Neural crest cell (in vitro differentiated cells): ENCODE data around the gene EFCAB9. TPM values are rescaled to one million over a fixed set of nuclear protein-coding genes. Genes with fewer than 3 reads are reported as not detected.

Experiments
- DNase-seq: peaks from one replicate; pipeline ENCODE4 v3.0.0; 2021; ENCODE audit warnings: low read depth, mixed read lengths, low spot score
- H3K27ac Mint-ChIP-seq: one replicate; pipeline ENCODE4 v1.8.0; 2021; ENCODE audit warnings: mild to moderate bottlenecking, mixed read lengths; ENCODE audit not compliant: unreplicated experiment
- H3K27me3 Mint-ChIP-seq: 2 replicates; pipeline ENCODE4 v1.8.0; 2021; ENCODE audit warnings: low read depth, mild to moderate bottlenecking, mixed read lengths
- H3K36me3 Mint-ChIP-seq: 2 replicates; pipeline ENCODE4 v1.8.0; 2021; ENCODE audit warnings: low read depth, mild to moderate bottlenecking, mixed read lengths
- H3K4me1 Mint-ChIP-seq: 2 replicates; pipeline ENCODE4 v1.8.0; 2021; ENCODE audit warnings: mixed read lengths
- H3K4me3 Mint-ChIP-seq: one replicate; pipeline ENCODE4 v1.8.0; 2021; ENCODE audit warnings: mild to moderate bottlenecking, mixed read lengths
- H3K9me3 Mint-ChIP-seq: 2 replicates; pipeline ENCODE4 v1.8.0; 2021; ENCODE audit warnings: mixed read lengths
- CTCF ChIP-seq: fragments of 200-600 bp; sonication (generic); conservative IDR thresholded peaks from 2 replicates; pipeline ENCODE4 v1.5.0; 2021; ENCODE audit warnings: antibody characterized with exemption, mild to moderate bottlenecking
- total RNA-seq: library from RNA; stranded (reverse); gene quantifications from 2 replicates; pipeline ENCODE4 v1.2.1, GENCODE V29; 2021

EFCAB9 gene
- total RNA-seq, 1 donor from 2014 or later, result 0.37 TPM

GRCh38 chr5:172223901-172224873 is 30.2 kb downstream of the EFCAB9 start:
- Mint-ChIP-seq H3K4me3 (no peak overlapping the region), H3K4me1 (peaks cover 16% of the 10 kb centered on the region), H3K27ac (no peak overlapping the region), H3K9me3 (peaks cover 5% of the 10 kb centered on the region), H3K27me3 (no peaks in the 10 kb centered on the region), H3K36me3 (peaks cover 46% of the 10 kb centered on the region)
- no peak for DNase-seq
- TF ChIP-seq CTCF, result no peak

GRCh38 chr5:172224996-172225395 is 31.0 kb downstream of the EFCAB9 start:
- no peak for TF ChIP-seq CTCF
- no peak overlapping the region for H3K4me3 Mint-ChIP-seq
- no peaks in the 10 kb centered on the region for H3K27me3 Mint-ChIP-seq
- H3K4me1 Mint-ChIP-seq, result peaks cover 16% of the 10 kb centered on the region
- peaks cover 2% of the 10 kb centered on the region for H3K9me3 Mint-ChIP-seq
- peaks cover 39% of the 10 kb centered on the region for H3K36me3 Mint-ChIP-seq
- H3K27ac Mint-ChIP-seq, result no peak overlapping the region
- no peak for DNase-seq

GRCh38 chr5:172229904-172230303 is 35.9 kb downstream of the EFCAB9 start:
- H3K36me3 Mint-ChIP-seq, result peaks cover 25% of the 10 kb centered on the region
- no peak overlapping the region for H3K27ac Mint-ChIP-seq

GRCh38 chr5:172234031-172234430 is 40.1 kb downstream of the EFCAB9 start:
- H3K9me3 Mint-ChIP-seq, result no peaks in the 10 kb centered on the region
- DNase-seq, result no peak
- no peaks in the 10 kb centered on the region for H3K27me3 Mint-ChIP-seq
- no peak overlapping the region for H3K4me3 Mint-ChIP-seq
- peaks cover 15% of the 10 kb centered on the region for H3K4me1 Mint-ChIP-seq
- no peak for TF ChIP-seq CTCF
- peaks cover 19% of the 10 kb centered on the region for H3K36me3 Mint-ChIP-seq
- H3K27ac Mint-ChIP-seq, result no peak overlapping the region

More at GRCh38 chr5:172229904-172230303, 35.9 kb downstream of the EFCAB9 start:
- TF ChIP-seq CTCF, result no peak
- Mint-ChIP-seq H3K4me3 (no peak overlapping the region), H3K27me3 (no peaks in the 10 kb centered on the region), H3K9me3 (no peaks in the 10 kb centered on the region), H3K4me1 (peaks cover 8% of the 10 kb centered on the region)
- no peak for DNase-seq

- H3K27ac Mint-ChIP-seq, result no peak overlapping the region
- H3K27me3 Mint-ChIP-seq, result no peaks in the 10 kb centered on the region
- H3K9me3 Mint-ChIP-seq, result no peaks in the 10 kb centered on the region
- H3K4me3 Mint-ChIP-seq, result no peak overlapping the region
- TF ChIP-seq CTCF, result no peak
- no peak for DNase-seq
- H3K36me3 Mint-ChIP-seq, result peaks cover 15% of the 10 kb centered on the region
- H3K4me1 Mint-ChIP-seq, result peaks cover 17% of the 10 kb centered on the region
Observed at GRCh38 chr5:172235132-172235780, 41.3 kb downstream of the EFCAB9 start.
